ENCODE data around the gene RGS6. TPM values are rescaled to one million over a fixed set of nuclear protein-coding genes. Genes with fewer than 3 reads are reported as not detected.

RGS6 gene
- total RNA-seq, 4 donors from 2014 or later = 0.83 to 2.4 (median 1.5) TPM

DNA sequence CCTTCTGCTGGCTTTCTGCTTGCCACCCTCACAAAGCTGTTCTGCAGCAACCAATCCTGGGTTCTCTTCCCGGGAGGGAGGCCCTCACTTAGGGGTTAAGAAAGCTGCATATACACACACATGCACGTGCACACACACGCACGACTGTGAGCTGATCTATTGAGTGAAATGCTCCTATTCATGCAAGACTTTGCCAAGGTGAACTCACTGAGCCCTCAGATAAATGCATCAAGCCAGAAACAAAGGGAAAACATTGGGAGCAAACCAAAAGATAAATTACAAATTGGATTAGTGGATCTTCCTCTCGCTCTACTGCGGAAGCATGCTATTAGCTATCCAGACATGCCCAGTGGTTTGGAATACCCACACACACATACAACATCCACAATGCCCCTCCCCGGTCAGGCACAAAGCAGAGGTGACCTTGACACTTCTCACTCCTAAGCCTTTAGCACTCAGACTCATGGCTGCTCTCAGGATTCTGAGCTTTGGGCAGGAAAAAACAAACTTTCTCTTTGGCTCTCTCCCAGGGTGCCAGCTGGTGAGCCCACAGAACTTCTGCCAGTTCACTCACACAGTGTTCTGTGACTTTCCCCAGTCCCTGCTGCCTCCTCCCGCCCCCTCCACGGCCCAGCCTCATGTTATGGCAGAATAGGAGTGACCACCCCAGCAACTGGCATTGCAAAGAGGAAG lies 641.6 kb downstream of the RGS6 start:
- TF ChIP-seq POLR2AphosphoS5 (IDR thresholded peaks at IDR 0.05) = no peak
- TF ChIP-seq EP300 (IDR thresholded peaks at IDR 0.05) = no peak
- no peak for TF ChIP-seq POLR2A (IDR thresholded peaks at IDR 0.05; ENCODE audit: low read depth)
- TF ChIP-seq, protein P1, sequence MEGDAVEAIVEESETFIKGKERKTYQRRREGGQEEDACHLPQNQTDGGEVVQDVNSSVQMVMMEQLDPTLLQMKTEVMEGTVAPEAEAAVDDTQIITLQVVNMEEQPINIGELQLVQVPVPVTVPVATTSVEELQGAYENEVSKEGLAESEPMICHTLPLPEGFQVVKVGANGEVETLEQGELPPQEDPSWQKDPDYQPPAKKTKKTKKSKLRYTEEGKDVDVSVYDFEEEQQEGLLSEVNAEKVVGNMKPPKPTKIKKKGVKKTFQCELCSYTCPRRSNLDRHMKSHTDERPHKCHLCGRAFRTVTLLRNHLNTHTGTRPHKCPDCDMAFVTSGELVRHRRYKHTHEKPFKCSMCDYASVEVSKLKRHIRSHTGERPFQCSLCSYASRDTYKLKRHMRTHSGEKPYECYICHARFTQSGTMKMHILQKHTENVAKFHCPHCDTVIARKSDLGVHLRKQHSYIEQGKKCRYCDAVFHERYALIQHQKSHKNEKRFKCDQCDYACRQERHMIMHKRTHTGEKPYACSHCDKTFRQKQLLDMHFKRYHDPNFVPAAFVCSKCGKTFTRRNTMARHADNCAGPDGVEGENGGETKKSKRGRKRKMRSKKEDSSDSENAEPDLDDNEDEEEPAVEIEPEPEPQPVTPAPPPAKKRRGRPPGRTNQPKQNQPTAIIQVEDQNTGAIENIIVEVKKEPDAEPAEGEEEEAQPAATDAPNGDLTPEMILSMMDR (IDR thresholded peaks at IDR 0.05) = no peak
- 68% methylated on average over 9 of the region's 9 CpGs for WGBS
- Histone ChIP-seq H3K27ac (replicated peaks in 1 of 4) (peak overlapping the region in 1 of 4 donors; percentile 11), H3K4me3 (no peak overlapping the region), H3K4me1 (peaks cover 0 to 8% (median 2%) of the 10 kb centered on the region in 4 donors), H3K9me3 (no peaks in the 10 kb centered on the region), H3K27me3 (no peaks in the 10 kb centered on the region), H3K36me3 (no peaks in the 10 kb centered on the region)
- intact Hi-C loops (cut with DNase I) = no loop called here
- no peak for DNase-seq (ENCODE audit: extremely low spot score)

DNA sequence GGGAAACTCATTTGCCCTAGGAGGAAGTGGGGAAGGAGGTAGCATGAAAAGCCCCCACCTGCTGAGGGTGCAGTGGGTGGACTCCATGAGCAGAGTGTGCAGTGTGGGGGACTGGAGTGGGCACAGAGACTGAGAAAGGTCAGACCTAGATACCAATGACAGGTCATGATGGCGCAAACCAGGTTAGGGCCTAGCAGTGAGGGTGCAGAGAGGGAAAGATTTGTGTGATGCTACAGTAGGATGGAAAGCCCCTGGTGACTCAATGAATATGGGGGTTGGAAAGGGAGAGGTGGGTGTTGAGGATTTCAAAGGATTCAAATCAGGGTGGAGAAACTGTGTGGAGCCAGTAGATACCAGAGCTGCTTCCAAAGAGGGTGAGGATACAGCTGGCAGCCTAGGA lies 642.5 kb downstream of the RGS6 start:
- intact Hi-C loops (cut with DNase I) = no loop called here
- H3K27ac ChIP-seq (replicated peaks in 1 of 4) = no peak overlapping the region
- no peak overlapping the region for H3K4me3 ChIP-seq
- peaks cover 0 to 8% (median 2%) of the 10 kb centered on the region in 4 donors for H3K4me1 ChIP-seq
- H3K9me3 ChIP-seq = no peaks in the 10 kb centered on the region
- DNase-seq (ENCODE audit: extremely low spot score) = no peak
- no peaks in the 10 kb centered on the region for H3K27me3 ChIP-seq
- H3K36me3 ChIP-seq = no peaks in the 10 kb centered on the region
- 100% methylated on average over 1 of the region's 1 CpG for WGBS
- TF ChIP-seq EP300 (IDR thresholded peaks at IDR 0.05) (no peak), POLR2A (IDR thresholded peaks at IDR 0.05; ENCODE audit: low read depth) (no peak)

DNA sequence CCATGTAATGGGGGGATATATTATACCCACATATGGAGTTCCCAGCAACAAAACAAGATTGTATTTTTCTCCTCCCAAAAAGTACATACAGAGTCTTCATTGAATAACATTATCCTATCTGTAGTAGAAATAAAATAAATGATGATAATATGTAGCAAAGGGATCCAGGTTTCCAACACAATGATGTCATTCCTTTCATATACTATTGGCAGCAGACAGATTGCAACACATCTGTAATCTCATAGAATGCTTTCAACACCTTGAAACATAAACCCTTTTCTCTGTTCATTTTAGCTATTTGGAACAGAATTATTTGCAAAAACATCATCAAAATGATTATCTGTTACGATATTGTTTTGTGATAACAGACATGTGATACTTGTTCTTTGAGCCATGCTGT lies 644.0 kb downstream of the RGS6 start:
- intact Hi-C loops (cut with DNase I) = no loop called here
- Histone ChIP-seq H3K27me3 (no peaks in the 10 kb centered on the region), H3K4me3 (no peak overlapping the region), H3K27ac (replicated peaks in 1 of 4) (no peak overlapping the region), H3K4me1 (peaks cover 0 to 8% (median 2%) of the 10 kb centered on the region in 4 donors), H3K36me3 (no peaks in the 10 kb centered on the region), H3K9me3 (no peaks in the 10 kb centered on the region)
- 97% methylated on average over 1 of the region's 1 CpG for WGBS
- no peak for DNase-seq (ENCODE audit: extremely low spot score)
- no peak for TF ChIP-seq POLR2AphosphoS5 (IDR thresholded peaks at IDR 0.05)
- no peak for TF ChIP-seq POLR2A (IDR thresholded peaks at IDR 0.05; ENCODE audit: low read depth)
- TF ChIP-seq, protein P1 (IDR thresholded peaks at IDR 0.05) = no peak
- TF ChIP-seq EP300 (IDR thresholded peaks at IDR 0.05) = no peak

DNA sequence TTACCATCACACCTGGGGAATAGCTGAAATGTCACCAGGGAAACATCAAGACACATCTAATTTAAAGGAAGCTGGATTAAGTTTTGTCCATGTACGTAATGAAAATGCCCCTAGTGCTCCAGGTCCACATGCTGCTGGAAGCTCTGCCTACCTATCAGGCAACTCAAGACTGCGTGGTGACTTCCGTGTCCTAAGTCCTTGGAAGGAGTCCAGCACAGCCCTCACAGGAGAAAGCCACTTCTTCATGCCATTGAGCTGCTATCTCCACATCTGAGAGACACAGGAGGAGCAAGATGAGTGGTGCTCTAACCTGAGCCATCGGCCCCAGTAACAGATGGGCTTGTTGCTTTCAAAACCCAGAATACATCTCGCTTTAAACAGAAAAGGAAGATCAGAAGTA lies 645.3 kb downstream of the RGS6 start:
- Histone ChIP-seq H3K27me3 (no peaks in the 10 kb centered on the region), H3K9me3 (no peaks in the 10 kb centered on the region), H3K4me3 (no peak overlapping the region), H3K36me3 (no peaks in the 10 kb centered on the region), H3K4me1 (peaks cover 0 to 8% (median 2%) of the 10 kb centered on the region in 4 donors), H3K27ac (replicated peaks in 1 of 4) (no peak overlapping the region)
- no peak for DNase-seq (ENCODE audit: extremely low spot score)
- TF ChIP-seq POLR2A (IDR thresholded peaks at IDR 0.05; ENCODE audit: low read depth) = no peak
- no peak for TF ChIP-seq EP300 (IDR thresholded peaks at IDR 0.05)
- TF ChIP-seq, protein P1 (IDR thresholded peaks at IDR 0.05) = no peak
- no peak for TF ChIP-seq POLR2AphosphoS5 (IDR thresholded peaks at IDR 0.05)
- intact Hi-C loops (cut with DNase I) = no loop called here
- WGBS = 66% methylated on average over 5 of the region's 5 CpGs

DNA sequence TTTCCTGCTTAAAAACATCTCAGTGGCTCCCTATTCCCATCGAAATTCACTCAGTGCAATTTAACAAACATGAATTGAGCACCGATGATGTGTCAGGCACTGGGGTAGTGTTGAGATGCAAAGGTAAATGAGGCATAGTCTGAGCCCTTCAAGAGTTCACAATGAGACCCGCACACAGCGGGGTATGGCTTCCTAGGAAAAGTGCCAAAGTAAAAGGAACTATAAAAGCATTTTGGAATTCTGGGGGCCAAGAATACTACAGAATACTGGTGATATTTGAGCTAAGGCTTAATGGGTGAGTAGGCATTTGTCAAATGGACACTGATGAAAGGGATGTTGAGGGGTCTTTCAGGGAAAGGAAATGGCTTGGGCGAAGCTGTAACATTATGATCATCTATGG lies 646.3 kb downstream of the RGS6 start:
- Histone ChIP-seq H3K4me3 (no peak overlapping the region), H3K27ac (replicated peaks in 1 of 4) (no peak overlapping the region), H3K9me3 (no peaks in the 10 kb centered on the region), H3K36me3 (no peaks in the 10 kb centered on the region), H3K27me3 (no peaks in the 10 kb centered on the region), H3K4me1 (peaks cover 0 to 8% (median 2%) of the 10 kb centered on the region in 4 donors)
- WGBS = 88% methylated on average over 5 of the region's 5 CpGs
- TF ChIP-seq POLR2A (IDR thresholded peaks at IDR 0.05; ENCODE audit: low read depth) (no peak), EP300 (IDR thresholded peaks at IDR 0.05) (no peak), POLR2AphosphoS5 (IDR thresholded peaks at IDR 0.05) (no peak)
- TF ChIP-seq, protein P1 (IDR thresholded peaks at IDR 0.05) = no peak
- intact Hi-C loops (cut with DNase I) = no loop called here
- no peak for DNase-seq (ENCODE audit: extremely low spot score)
